Mucosa of rectum (tissue), 2 donors: Measurements from ENCODE around the gene CDC7.
A peak's percentile ranks its signal among the peaks of the same experiment; 100 is the strongest.

ENCODE experiments used
- H3K27ac ChIP-seq, 2 donors: one replicate each; pipeline ENCODE4 v1.7.0; 2013; ENCODE audit warnings: inconsistent platforms in 2 of 2, low read depth in 2 of 2, low read length in 2 of 2
- H3K27me3 ChIP-seq, 2 donors: one replicate each; pipeline ENCODE4 v1.7.0; 2013; ENCODE audit warnings: low read length in 2 of 2; ENCODE audit not compliant: control insufficient read depth in 2 of 2, insufficient read depth in 2 of 2
- H3K36me3 ChIP-seq, 2 donors: one replicate each; pipeline ENCODE4 v1.7.0; 2013; ENCODE audit warnings: low read length in 2 of 2; ENCODE audit not compliant: control insufficient read depth in 2 of 2, insufficient read depth in 2 of 2
- H3K4me1 ChIP-seq, 2 donors: one replicate each; pipeline ENCODE4 v1.7.0; 2013; ENCODE audit warnings: low read length in 2 of 2, mild to moderate bottlenecking in 1 of 2; ENCODE audit not compliant: control insufficient read depth in 2 of 2, insufficient read depth in 2 of 2
- H3K4me3 ChIP-seq, 2 donors: one replicate each; pipeline ENCODE4 v1.7.0; 2013; ENCODE audit warnings: low read length in 2 of 2
- H3K9ac ChIP-seq, 2 donors: one replicate each; pipeline ENCODE4 v1.7.0; 2013; ENCODE audit warnings: low read length in 2 of 2, low read depth in 1 of 2, mild to moderate bottlenecking in 1 of 2
- H3K9me3 ChIP-seq, 2 donors: one replicate each; pipeline ENCODE4 v1.7.0; 2013; ENCODE audit warnings: low read length in 2 of 2; ENCODE audit not compliant: control insufficient read depth in 2 of 2
- donor health status: healthy.
- donor health status: Normal muscosa, but diverticular disease.

CDC7 gene

GRCh38 chr1:91556556-91556955 lies 55.9 kb downstream of the CDC7 start:
- Histone ChIP-seq H3K27me3 (no peaks in the 10 kb centered on the region), H3K27ac (peak overlapping the region in 1 of 2 donors; percentile 21), H3K9me3 (no peaks in the 10 kb centered on the region), H3K9ac (no peak overlapping the region), H3K4me1 (peaks cover 5 to 7% of the 10 kb centered on the region in 2 donors), H3K4me3 (no peak overlapping the region), H3K36me3 (no peaks in the 10 kb centered on the region)

GRCh38 chr1:91557039-91557690 lies 56.5 kb downstream of the CDC7 start:
- Histone ChIP-seq H3K9ac (no peak overlapping the region), H3K9me3 (no peaks in the 10 kb centered on the region)

GRCh38 chr1:91557826-91558225 lies 57.2 kb downstream of the CDC7 start:
- H3K27ac ChIP-seq, result no peak overlapping the region
- H3K36me3 ChIP-seq, result no peaks in the 10 kb centered on the region
- H3K4me1 ChIP-seq, result peaks cover 5 to 7% of the 10 kb centered on the region in 2 donors
- no peak overlapping the region for H3K9ac ChIP-seq
- H3K27me3 ChIP-seq, result no peaks in the 10 kb centered on the region
- no peak overlapping the region for H3K4me3 ChIP-seq
- H3K9me3 ChIP-seq, result no peaks in the 10 kb centered on the region

More at GRCh38 chr1:91557039-91557690, 56.5 kb downstream of the CDC7 start:
- Histone ChIP-seq H3K4me3 (no peak overlapping the region), H3K4me1 (peaks cover 5 to 7% of the 10 kb centered on the region in 2 donors), H3K27ac (peak overlapping the region in 1 of 2 donors; percentile 21), H3K36me3 (no peaks in the 10 kb centered on the region), H3K27me3 (no peaks in the 10 kb centered on the region)

GRCh38 chr1:91559046-91559750 lies 58.5 kb downstream of the CDC7 start:
- Histone ChIP-seq H3K4me1 (peaks cover 5 to 7% of the 10 kb centered on the region in 2 donors), H3K9me3 (no peaks in the 10 kb centered on the region), H3K27me3 (no peaks in the 10 kb centered on the region), H3K27ac (no peak overlapping the region), H3K36me3 (no peaks in the 10 kb centered on the region), H3K4me3 (no peak overlapping the region), H3K9ac (no peak overlapping the region)

- Histone ChIP-seq H3K27me3 (no peaks in the 10 kb centered on the region), H3K9me3 (no peaks in the 10 kb centered on the region), H3K36me3 (no peaks in the 10 kb centered on the region), H3K4me1 (peaks cover 5 to 7% of the 10 kb centered on the region in 2 donors), H3K27ac (no peak overlapping the region), H3K9ac (no peak overlapping the region), H3K4me3 (no peak overlapping the region)
These were observed 59.4 kb downstream of the CDC7 start for GRCh38 chr1:91559838-91560565.

GRCh38 chr1:91564888-91565701 lies 64.4 kb downstream of the CDC7 start:
- no peaks in the 10 kb centered on the region for H3K9me3 ChIP-seq
- H3K4me1 ChIP-seq, result peaks cover 3 to 7% of the 10 kb centered on the region in 2 donors
- H3K36me3 ChIP-seq, result no peaks in the 10 kb centered on the region
- H3K4me3 ChIP-seq, result no peak overlapping the region
- H3K9ac ChIP-seq, result no peak overlapping the region
- no peaks in the 10 kb centered on the region for H3K27me3 ChIP-seq
- no peak overlapping the region for H3K27ac ChIP-seq

GRCh38 chr1:91567583-91567982 lies 66.9 kb downstream of the CDC7 start:
- peaks cover 3 to 11% of the 10 kb centered on the region in 2 donors for H3K4me1 ChIP-seq
- no peaks in the 10 kb centered on the region for H3K27me3 ChIP-seq
- no peaks in the 10 kb centered on the region for H3K9me3 ChIP-seq
- H3K9ac ChIP-seq, result no peak overlapping the region
- H3K36me3 ChIP-seq, result no peaks in the 10 kb centered on the region
- H3K27ac ChIP-seq, result no peak overlapping the region
- H3K4me3 ChIP-seq, result no peak overlapping the region

GRCh38 chr1:91568261-91568660 lies 67.6 kb downstream of the CDC7 start:
- H3K4me3 ChIP-seq, result no peak overlapping the region
- H3K4me1 ChIP-seq, result peaks cover 3 to 11% of the 10 kb centered on the region in 2 donors
- H3K27me3 ChIP-seq, result no peaks in the 10 kb centered on the region
- no peak overlapping the region for H3K9ac ChIP-seq
- no peak overlapping the region for H3K27ac ChIP-seq
- H3K36me3 ChIP-seq, result no peaks in the 10 kb centered on the region
- H3K9me3 ChIP-seq, result no peaks in the 10 kb centered on the region

- no peaks in the 10 kb centered on the region for H3K27me3 ChIP-seq
- no peaks in the 10 kb centered on the region for H3K36me3 ChIP-seq
- H3K4me3 ChIP-seq, result no peak overlapping the region
- H3K9me3 ChIP-seq, result no peaks in the 10 kb centered on the region
- H3K9ac ChIP-seq, result no peak overlapping the region
- peak overlapping the region in 1 of 2 donors; percentile 57 for H3K27ac ChIP-seq
- peaks cover 3 to 11% of the 10 kb centered on the region in 2 donors for H3K4me1 ChIP-seq
These were observed 68.9 kb downstream of the CDC7 start for GRCh38 chr1:91569411-91570119.
